GM12864 (cell line): ENCODE data around the gene SEMA4F.

Experiments
- DNase-seq: peaks from one replicate; pipeline ENCODE4 v3.0.0-alpha.2; 2011; ENCODE audit warnings: low read depth
- H3K4me3 ChIP-seq: 2 replicates; pipeline ENCODE4 v1.5.1; 2011; ENCODE audit warnings: mild to moderate bottlenecking, low read depth, low read length, control low read depth
- TF ChIP-seq, protein P1 (sequence below): IDR thresholded peaks from 2 replicates; pipeline ENCODE4 v1.5.1; 2011; ENCODE audit warnings: low read depth, mild to moderate bottlenecking, moderate library complexity, low read length, control low read depth, inconsistent platforms; ENCODE audit errors: missing control alignments

Gene SEMA4F

DNA sequence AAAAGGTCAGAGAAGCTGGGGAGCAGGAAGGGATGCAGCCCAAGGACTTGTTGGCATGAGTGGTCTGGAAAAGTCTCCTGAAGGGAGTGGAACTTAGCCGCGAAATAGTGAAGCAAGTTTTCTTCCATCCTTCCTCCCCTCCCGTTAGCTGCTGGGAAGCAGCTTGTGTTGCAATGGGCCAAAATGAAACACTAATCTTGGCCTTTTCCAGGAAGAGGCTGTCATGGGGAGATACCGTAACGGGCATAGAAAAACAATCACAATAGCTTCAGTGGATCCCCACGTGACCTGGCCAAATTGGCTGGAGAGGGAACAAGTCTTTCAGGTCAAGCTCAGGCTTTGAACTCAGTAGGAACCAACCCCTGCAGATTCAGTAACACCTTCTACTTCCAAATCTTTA, 49.3 kb downstream of the SEMA4F start:
- no peak for DNase-seq
- H3K4me3 ChIP-seq = no peak overlapping the region
- TF ChIP-seq, protein P1, sequence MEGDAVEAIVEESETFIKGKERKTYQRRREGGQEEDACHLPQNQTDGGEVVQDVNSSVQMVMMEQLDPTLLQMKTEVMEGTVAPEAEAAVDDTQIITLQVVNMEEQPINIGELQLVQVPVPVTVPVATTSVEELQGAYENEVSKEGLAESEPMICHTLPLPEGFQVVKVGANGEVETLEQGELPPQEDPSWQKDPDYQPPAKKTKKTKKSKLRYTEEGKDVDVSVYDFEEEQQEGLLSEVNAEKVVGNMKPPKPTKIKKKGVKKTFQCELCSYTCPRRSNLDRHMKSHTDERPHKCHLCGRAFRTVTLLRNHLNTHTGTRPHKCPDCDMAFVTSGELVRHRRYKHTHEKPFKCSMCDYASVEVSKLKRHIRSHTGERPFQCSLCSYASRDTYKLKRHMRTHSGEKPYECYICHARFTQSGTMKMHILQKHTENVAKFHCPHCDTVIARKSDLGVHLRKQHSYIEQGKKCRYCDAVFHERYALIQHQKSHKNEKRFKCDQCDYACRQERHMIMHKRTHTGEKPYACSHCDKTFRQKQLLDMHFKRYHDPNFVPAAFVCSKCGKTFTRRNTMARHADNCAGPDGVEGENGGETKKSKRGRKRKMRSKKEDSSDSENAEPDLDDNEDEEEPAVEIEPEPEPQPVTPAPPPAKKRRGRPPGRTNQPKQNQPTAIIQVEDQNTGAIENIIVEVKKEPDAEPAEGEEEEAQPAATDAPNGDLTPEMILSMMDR = no peak

DNA sequence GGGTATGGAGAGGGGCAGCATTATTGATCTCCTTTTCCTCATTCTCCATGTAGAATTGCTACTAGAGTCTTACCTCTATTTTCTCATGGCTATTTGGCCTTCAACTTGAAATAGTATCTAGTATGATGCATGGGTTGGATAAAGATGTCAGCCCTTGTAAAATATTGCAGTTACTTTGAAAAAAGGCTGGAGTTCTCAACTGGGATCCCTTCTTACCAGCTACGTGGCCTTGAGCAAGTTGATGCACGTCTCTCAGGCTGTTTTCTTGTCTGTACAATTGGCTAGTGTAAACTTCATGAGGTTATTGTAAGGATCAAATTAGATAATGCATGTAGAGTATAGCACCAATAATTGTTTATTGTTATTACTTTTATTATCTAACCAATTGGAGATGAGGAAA, 50.2 kb downstream of the SEMA4F start:
- H3K4me3 ChIP-seq = no peak overlapping the region
- TF ChIP-seq, protein P1 = no peak
- DNase-seq = no peak

DNA sequence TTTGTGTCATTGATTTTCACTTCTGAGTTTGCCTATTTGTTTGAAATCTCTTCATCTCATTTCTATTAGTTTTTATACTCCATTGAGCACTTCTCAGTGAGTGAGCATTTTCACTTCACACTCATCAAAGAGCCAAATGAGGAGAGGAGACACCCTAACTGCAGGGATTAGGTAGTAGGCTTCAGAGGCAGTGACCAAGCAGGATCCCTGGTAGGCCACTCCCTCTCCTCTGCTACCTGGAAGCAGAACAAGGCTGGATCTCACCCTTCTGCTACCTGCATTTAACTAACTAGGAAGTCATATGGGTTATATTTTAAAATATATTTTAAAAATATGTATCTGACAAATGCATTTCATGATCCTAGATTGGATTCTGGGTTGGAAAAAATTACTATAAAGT, 52.7 kb downstream of the SEMA4F start:
- DNase-seq = no peak

DNA sequence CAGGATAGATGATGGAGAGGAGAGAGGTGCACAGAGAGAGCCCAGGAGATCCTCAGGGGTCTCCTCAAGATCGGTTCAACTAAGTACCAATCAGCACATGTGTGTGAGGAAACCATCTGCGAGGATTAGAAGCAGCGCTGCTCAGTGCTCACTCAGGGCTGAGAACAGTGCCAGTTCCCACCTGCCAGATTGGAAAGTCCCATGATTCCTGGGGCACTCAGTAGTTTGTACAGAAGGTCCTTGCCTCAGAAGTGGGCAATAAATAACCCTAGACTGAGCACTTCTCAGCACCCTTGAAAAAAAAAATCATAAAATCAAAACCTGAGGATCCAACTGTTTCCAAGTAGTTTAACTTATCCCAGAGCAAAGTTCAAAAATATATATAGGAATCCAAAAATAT, 53.8 kb downstream of the SEMA4F start:
- TF ChIP-seq, protein P1 = no peak
- H3K4me3 ChIP-seq = no peak overlapping the region
- no peak for DNase-seq

More for the DNA sequence above, 52.7 kb downstream of the SEMA4F start:
- TF ChIP-seq, protein P1 = no peak
- H3K4me3 ChIP-seq = no peak overlapping the region

DNA sequence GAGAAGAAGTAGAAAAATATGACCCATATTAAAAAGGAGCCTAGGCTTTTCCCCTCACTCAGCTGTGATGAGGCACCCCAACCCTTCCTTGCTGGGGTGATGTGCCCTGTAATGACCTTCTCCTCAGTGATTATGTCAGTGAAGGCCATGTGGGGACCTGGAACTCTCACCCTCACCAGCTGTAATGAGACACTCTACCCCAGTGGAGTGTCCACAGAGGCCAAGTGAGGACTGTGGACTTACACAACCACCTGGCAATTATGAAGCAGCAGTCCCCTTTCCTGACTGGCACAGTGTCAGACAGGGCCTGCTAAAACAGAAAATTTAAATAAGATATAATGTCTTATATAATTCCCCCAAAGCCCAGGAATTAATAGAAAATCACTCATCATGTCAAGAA, 54.2 kb downstream of the SEMA4F start:
- TF ChIP-seq, protein P1 = no peak
- DNase-seq = no peak
- no peak overlapping the region for H3K4me3 ChIP-seq

DNA sequence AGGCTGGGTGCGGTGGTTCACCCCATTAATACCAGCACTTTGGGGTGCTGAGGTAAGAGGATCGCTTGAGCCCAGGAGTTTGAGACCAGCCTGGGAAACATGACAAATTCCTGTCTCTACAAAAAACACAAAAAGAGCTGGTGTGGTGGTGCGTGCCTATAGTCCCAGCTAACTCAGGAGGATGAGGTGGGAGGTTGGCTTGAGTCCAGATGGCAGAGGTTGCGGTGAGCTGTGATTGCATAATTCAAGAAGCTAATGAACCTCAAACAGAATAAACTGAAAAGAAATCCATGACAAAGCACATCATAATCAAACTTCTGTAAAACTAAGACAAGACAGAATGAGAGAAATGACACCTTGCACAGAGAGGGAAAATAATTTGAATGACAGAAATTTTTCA, 54.8 kb downstream of the SEMA4F start:
- no peak for DNase-seq
- no peak overlapping the region for H3K4me3 ChIP-seq
- TF ChIP-seq, protein P1 = no peak

DNA sequence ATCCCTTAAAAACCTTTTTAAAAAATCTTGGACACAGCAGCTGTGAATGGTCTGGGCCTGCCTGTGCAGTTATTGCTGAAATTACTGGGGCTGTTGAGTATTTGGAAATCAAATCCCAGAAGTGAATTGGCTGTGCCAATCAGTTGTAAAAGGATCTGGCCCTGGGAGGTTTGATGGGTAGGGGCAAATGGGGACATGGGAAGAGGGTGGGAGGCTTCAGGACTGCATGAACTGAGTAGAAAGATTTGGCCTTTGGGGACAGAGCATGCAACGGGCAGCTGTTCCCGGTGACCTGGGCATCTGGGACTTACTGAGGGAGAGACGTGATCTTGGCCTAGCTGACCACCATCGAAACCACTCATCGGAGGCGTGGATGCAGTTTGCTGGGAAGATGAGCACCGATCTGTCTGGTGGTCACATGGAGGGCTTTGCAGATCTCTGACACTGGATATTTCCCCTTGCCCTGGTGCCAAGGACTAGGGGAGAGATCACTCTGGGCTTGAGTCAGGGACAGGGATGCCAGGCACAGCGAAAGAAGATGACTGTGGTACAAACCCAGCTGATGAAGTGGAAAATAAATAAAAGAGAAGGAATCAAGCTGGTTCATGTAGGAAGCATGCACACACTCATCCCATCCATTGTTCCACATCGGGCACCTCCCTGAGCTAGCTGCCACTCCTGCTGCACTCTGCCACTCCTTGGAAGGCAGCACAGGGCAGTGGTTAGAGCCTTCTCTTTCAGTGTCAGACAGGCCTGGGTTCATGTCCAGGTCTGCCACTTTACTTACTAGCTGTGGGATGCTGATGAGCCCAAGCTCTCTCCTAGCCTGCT, 58.4 kb downstream of the SEMA4F start:
- no peak overlapping the region for H3K4me3 ChIP-seq
- no peak for DNase-seq
- TF ChIP-seq, protein P1 = no peak
